ENCODE data around the gene PLXNA4. TPM values are rescaled to one million over a fixed set of nuclear protein-coding genes. Genes with fewer than 3 reads are reported as not detected.
"Not testable (repeated sequence)": the region's sequence is repeated elsewhere in the genome, so short reads cannot be mapped to it uniquely, and the experiment has no call there.

The PLXNA4 gene
- total and polyA plus RNA-seq, 2 experiments from 2014 or later, result 0.32 TPM; not detected in 1

GRCh38 chr7:132601783-132602182, 25.5 kb upstream of the PLXNA4 start:
- H3K9me2 ChIP-seq (ENCODE audit: insufficient read depth), result no peaks in the 10 kb centered on the region
- no peaks in the 10 kb centered on the region for H3K79me2 ChIP-seq (ENCODE audit: insufficient read depth)
- H2AFZ ChIP-seq, result no peak overlapping the region
- H3K27ac ChIP-seq, result no peak overlapping the region
- H3F3A ChIP-seq (ENCODE audit: insufficient read depth), result no peaks in the 10 kb centered on the region
- H3K4me3 ChIP-seq, result no peak overlapping the region
- no peaks in the 10 kb centered on the region for H3K4me1 ChIP-seq (ENCODE audit: insufficient read depth)
- peaks cover 23% of the 10 kb centered on the region; the same call in 1 of the 2 replicates for H3K27me3 ChIP-seq (replicated peaks; ENCODE audit: insufficient read depth)
- no peak for DNase-seq
- no peak for TF ChIP-seq EZH2 (IDR thresholded peaks at IDR 0.05; ENCODE audit: insufficient read depth, poor library complexity, severe bottlenecking)
- TF ChIP-seq EZH2phosphoT487 (IDR thresholded peaks at IDR 0.05; ENCODE audit: insufficient read depth, low read depth), result no peak
- no peaks in the 10 kb centered on the region for H4K20me1 ChIP-seq (ENCODE audit: insufficient read depth)
- in situ Hi-C loops (cut with MboI), result no loop called here
- no peak overlapping the region for H3K4me2 ChIP-seq (ENCODE audit: unreplicated experiment)
- H3K9me3 ChIP-seq (ENCODE audit: low read depth), result no peaks in the 10 kb centered on the region
- H3K9ac ChIP-seq, result no peak overlapping the region
- 0 to 6% methylated on average over 1 of the region's 1 CpG for WGBS, 2 experiments (ENCODE audit: low coverage in 1 of 2, low lambda C conversion rate in 2 of 2, missing lambda C conversion rate in 2 of 2)
- H3K36me3 ChIP-seq (ENCODE audit: low read depth), result no peaks in the 10 kb centered on the region

- in situ Hi-C loops (cut with MboI), result no loop called here
- H4K20me1 ChIP-seq (ENCODE audit: insufficient read depth), result no peaks in the 10 kb centered on the region
These were observed 20.3 kb upstream of the PLXNA4 start for GRCh38 chr7:132596588-132596987.

GRCh38 chr7:132594741-132595140, 18.5 kb upstream of the PLXNA4 start:
- in situ Hi-C loops (cut with MboI); DNase-seq: not testable (repeated sequence)
- 47 to 65% methylated on average over 2 of the region's 2 CpGs for WGBS, 2 experiments (ENCODE audit: low coverage in 1 of 2, low lambda C conversion rate in 2 of 2, missing lambda C conversion rate in 2 of 2)

More at GRCh38 chr7:132596588-132596987, 20.3 kb upstream of the PLXNA4 start:
- no peak overlapping the region for H3K4me2 ChIP-seq (ENCODE audit: unreplicated experiment)
- H3K9me3 ChIP-seq (ENCODE audit: low read depth), result no peaks in the 10 kb centered on the region
- 46 to 71% methylated on average over 1 of the region's 1 CpG for WGBS, 2 experiments (ENCODE audit: low coverage in 1 of 2, low lambda C conversion rate in 2 of 2, missing lambda C conversion rate in 2 of 2)
- no peak overlapping the region for H2AFZ ChIP-seq
- TF ChIP-seq EZH2 (IDR thresholded peaks at IDR 0.05; ENCODE audit: insufficient read depth, poor library complexity, severe bottlenecking) (no peak), EZH2phosphoT487 (IDR thresholded peaks at IDR 0.05; ENCODE audit: insufficient read depth, low read depth) (no peak)
- H3K79me2 ChIP-seq (ENCODE audit: insufficient read depth), result no peaks in the 10 kb centered on the region
- H3F3A ChIP-seq (ENCODE audit: insufficient read depth), result no peaks in the 10 kb centered on the region
- no peaks in the 10 kb centered on the region for H3K36me3 ChIP-seq (ENCODE audit: low read depth)
- H3K27ac ChIP-seq, result no peak overlapping the region
- DNase-seq, result no peak
- no peaks in the 10 kb centered on the region for H3K4me1 ChIP-seq (ENCODE audit: insufficient read depth)
- peaks cover 19% of the 10 kb centered on the region; the same call in 1 of the 2 replicates for H3K27me3 ChIP-seq (replicated peaks; ENCODE audit: insufficient read depth)
- no peak overlapping the region for H3K4me3 ChIP-seq
- no peaks in the 10 kb centered on the region for H3K9me2 ChIP-seq (ENCODE audit: insufficient read depth)
- no peak overlapping the region for H3K9ac ChIP-seq

GRCh38 chr7:132592936-132593335, 16.7 kb upstream of the PLXNA4 start:
- Histone ChIP-seq H2AFZ (no peak overlapping the region), H3F3A (ENCODE audit: insufficient read depth) (no peaks in the 10 kb centered on the region), H3K27me3 (replicated peaks; ENCODE audit: insufficient read depth) (no peaks in the 10 kb centered on the region; the same call in 1 of the 2 replicates), H3K4me3 (no peak overlapping the region), H3K9me2 (ENCODE audit: insufficient read depth) (no peaks in the 10 kb centered on the region), H3K9ac (no peak overlapping the region), H3K9me3 (ENCODE audit: low read depth) (no peaks in the 10 kb centered on the region), H3K27ac (no peak overlapping the region), H3K79me2 (ENCODE audit: insufficient read depth) (no peaks in the 10 kb centered on the region), H3K4me1 (ENCODE audit: insufficient read depth) (no peaks in the 10 kb centered on the region), H3K36me3 (ENCODE audit: low read depth) (no peaks in the 10 kb centered on the region), H4K20me1 (ENCODE audit: insufficient read depth) (no peaks in the 10 kb centered on the region), H3K4me2 (ENCODE audit: unreplicated experiment) (no peak overlapping the region)
- TF ChIP-seq EZH2 (IDR thresholded peaks at IDR 0.05; ENCODE audit: insufficient read depth, poor library complexity, severe bottlenecking) (no peak), EZH2phosphoT487 (IDR thresholded peaks at IDR 0.05; ENCODE audit: insufficient read depth, low read depth) (no peak)
- 20 to 26% methylated on average over 6 of the region's 6 CpGs for WGBS, 2 experiments (ENCODE audit: low coverage in 1 of 2, low lambda C conversion rate in 2 of 2, missing lambda C conversion rate in 2 of 2)
- in situ Hi-C loops (cut with MboI), result no loop called here
- DNase-seq, result no peak

More at GRCh38 chr7:132594741-132595140, 18.5 kb upstream of the PLXNA4 start:
- H3K9ac ChIP-seq; H3K4me3 ChIP-seq; H3K27me3 ChIP-seq (replicated peaks; ENCODE audit: insufficient read depth); H3K4me2 ChIP-seq (ENCODE audit: unreplicated experiment); H3K36me3 ChIP-seq (ENCODE audit: low read depth); H4K20me1 ChIP-seq (ENCODE audit: insufficient read depth); H3K27ac ChIP-seq; H3K9me2 ChIP-seq (ENCODE audit: insufficient read depth); H3F3A ChIP-seq (ENCODE audit: insufficient read depth); H3K4me1 ChIP-seq (ENCODE audit: insufficient read depth); H3K79me2 ChIP-seq (ENCODE audit: insufficient read depth); H2AFZ ChIP-seq; H3K9me3 ChIP-seq (ENCODE audit: low read depth): not testable (repeated sequence)

Data from GM23248 (cell line).